Neuron (in vitro differentiated cells): ENCODE data around the gene PRSS21.

Source experiments
- H2AFZ ChIP-seq: one replicate; pipeline ENCODE4 v1.6.1; 2013; ENCODE audit warnings: low read depth, mild to moderate bottlenecking, inconsistent platforms, low read length, moderate library complexity
- H3K27me3 ChIP-seq: one replicate; pipeline ENCODE4 v1.6.1; 2013; ENCODE audit warnings: low read length; ENCODE audit not compliant: insufficient read depth
- H3K36me3 ChIP-seq: one replicate; pipeline ENCODE4 v1.6.1; 2013; ENCODE audit warnings: low read length; ENCODE audit not compliant: insufficient read depth
- H3K4me1 ChIP-seq: one replicate; pipeline ENCODE4 v1.6.1; 2013; ENCODE audit warnings: low read length; ENCODE audit not compliant: insufficient read depth
- H3K4me3 ChIP-seq: 2 replicates; pipeline ENCODE4 v1.5.1; 2013; ENCODE audit warnings: mild to moderate bottlenecking, low read length, moderate library complexity
- H3K9me3 ChIP-seq: one replicate; pipeline ENCODE4 v1.6.1; 2013; ENCODE audit warnings: low read length

The PRSS21 gene

GRCh38 chr16:2856061-2856670 is 39.1 kb downstream of the PRSS21 start:
- Histone ChIP-seq H3K4me3 (no peak overlapping the region), H3K27me3 (peaks cover 39% of the 10 kb centered on the region)

GRCh38 chr16:2856686-2857450 is 39.8 kb downstream of the PRSS21 start:
- Histone ChIP-seq H3K9me3 (peaks cover 2% of the 10 kb centered on the region), H3K36me3 (no peaks in the 10 kb centered on the region), H3K4me1 (no peaks in the 10 kb centered on the region), H3K27me3 (peaks cover 39% of the 10 kb centered on the region), H3K4me3 (no peak overlapping the region), H2AFZ (no peak overlapping the region)

More at GRCh38 chr16:2856061-2856670, 39.1 kb downstream of the PRSS21 start:
- Histone ChIP-seq H2AFZ (no peak overlapping the region), H3K4me1 (no peaks in the 10 kb centered on the region), H3K9me3 (peaks cover 2% of the 10 kb centered on the region), H3K36me3 (no peaks in the 10 kb centered on the region)

GRCh38 chr16:2857451-2858244 is 40.6 kb downstream of the PRSS21 start, which contains the start of gene PRSS22:
Gene PRSS22, minus strand, starts transcription at chr16:2858170. Its CDS starts 66 bp downstream, at chr16:2858104.
- peaks cover 39% of the 10 kb centered on the region for H3K27me3 ChIP-seq
- no peak within 1 kb of the TSS for H2AFZ ChIP-seq
- H3K36me3 ChIP-seq: no peaks in the 10 kb centered on the region
- peaks cover 2% of the 10 kb centered on the region for H3K9me3 ChIP-seq
- H3K4me1 ChIP-seq: no peaks in the 10 kb centered on the region
- H3K4me3 ChIP-seq: no peak within 1 kb of the TSS

GRCh38 chr16:2858245-2859025 is 41.4 kb downstream of the PRSS21 start:
- Histone ChIP-seq H3K36me3 (no peaks in the 10 kb centered on the region), H3K4me1 (no peaks in the 10 kb centered on the region), H3K9me3 (peaks cover 2% of the 10 kb centered on the region), H2AFZ (no peak overlapping the region), H3K4me3 (no peak overlapping the region), H3K27me3 (peaks cover 39% of the 10 kb centered on the region)

GRCh38 chr16:2859686-2860265 is 42.7 kb downstream of the PRSS21 start:
- Histone ChIP-seq H3K36me3 (no peaks in the 10 kb centered on the region), H3K4me3 (no peak overlapping the region), H3K4me1 (no peaks in the 10 kb centered on the region), H2AFZ (no peak overlapping the region), H3K27me3 (peaks cover 39% of the 10 kb centered on the region), H3K9me3 (no peaks in the 10 kb centered on the region)

GRCh38 chr16:2860826-2861567 is 44.0 kb downstream of the PRSS21 start:
- no peaks in the 10 kb centered on the region for H3K9me3 ChIP-seq
- H2AFZ ChIP-seq: no peak overlapping the region
- no peak overlapping the region for H3K4me3 ChIP-seq
- H3K4me1 ChIP-seq: no peaks in the 10 kb centered on the region
- H3K27me3 ChIP-seq: peaks cover 39% of the 10 kb centered on the region
- no peaks in the 10 kb centered on the region for H3K36me3 ChIP-seq

GRCh38 chr16:2865651-2866050 is 48.6 kb downstream of the PRSS21 start:
- Histone ChIP-seq H3K4me1 (peaks cover 3% of the 10 kb centered on the region), H3K9me3 (no peaks in the 10 kb centered on the region), H3K27me3 (peaks cover 2% of the 10 kb centered on the region), H3K4me3 (no peak overlapping the region), H2AFZ (no peak overlapping the region), H3K36me3 (no peaks in the 10 kb centered on the region)

- Histone ChIP-seq H3K9me3 (no peaks in the 10 kb centered on the region), H3K36me3 (no peaks in the 10 kb centered on the region), H3K4me3 (no peak overlapping the region), H2AFZ (no peak overlapping the region), H3K4me1 (peaks cover 3% of the 10 kb centered on the region), H3K27me3 (peaks cover 3% of the 10 kb centered on the region)
These were observed 49.4 kb downstream of the PRSS21 start for GRCh38 chr16:2866431-2866830.

- Histone ChIP-seq H3K9me3 (no peaks in the 10 kb centered on the region), H2AFZ (peak overlapping the region; percentile 46), H3K27me3 (peaks cover 6% of the 10 kb centered on the region), H3K4me1 (peaks cover 3% of the 10 kb centered on the region), H3K36me3 (no peaks in the 10 kb centered on the region), H3K4me3 (peak overlapping the region; percentile 54)
These were observed 50.6 kb downstream of the PRSS21 start for GRCh38 chr16:2867661-2867986.

- Histone ChIP-seq H2AFZ (peak overlapping the region; percentile 46), H3K4me1 (peaks cover 3% of the 10 kb centered on the region), H3K4me3 (peak overlapping the region; percentile 54), H3K27me3 (peaks cover 6% of the 10 kb centered on the region), H3K36me3 (no peaks in the 10 kb centered on the region), H3K9me3 (no peaks in the 10 kb centered on the region)
These were observed 51.2 kb downstream of the PRSS21 start for GRCh38 chr16:2867987-2868789.
